K562 (cell line): Measurements from ENCODE around the gene MSX1. TPM values are rescaled to one million over a fixed set of nuclear protein-coding genes. Genes with fewer than 3 reads are reported as not detected.

Source experiments
- CHD1 ChIP-seq: fragments of 200-600 bp; sonication (generic); IDR thresholded peaks from one replicate; pipeline ENCODE4 v1.6.1; 2012; ENCODE audit warnings: mild to moderate bottlenecking, moderate library complexity, low read length, inconsistent platforms
- ESRRA ChIP-seq: fragments of 450-650 bp; IDR thresholded peaks from 2 replicates; pipeline ENCODE4 v1.6.1; 2014; ENCODE audit warnings: low read depth, mild to moderate bottlenecking, moderate library complexity, borderline replicate concordance
- IRF2 ChIP-seq: sonication (generic); formaldehyde crosslinking; IDR thresholded peaks from 2 replicates; pipeline ENCODE4 v1.8.1; 2022; ENCODE audit warnings: mild to moderate bottlenecking, missing genetic modification reagents
- KHSRP ChIP-seq: fragments of 450-650 bp; IDR thresholded peaks from 2 replicates; pipeline ENCODE4 v1.6.1; 2017
- MAFK ChIP-seq: IDR thresholded peaks from 2 replicates; pipeline ENCODE4 v1.6.1; 2011; ENCODE audit warnings: low read length, improper control_type of control experiment
- MYC ChIP-seq, 2 experiments: fragments of 250-450 bp in 1 of 2; sonication (Bioruptor Pico) in 1 of 2; IDR thresholded peaks; 2 replicates each; pipeline versions ENCODE4 v1.5.1 to v1.6.1; 2012 to 2021; ENCODE audit warnings: low read depth in 2 of 2, borderline replicate concordance in 1 of 2, improper control_type of control experiment in 1 of 2, low read length in 1 of 2, mild to moderate bottlenecking in 1 of 2, moderate library complexity in 1 of 2
- NRF1 ChIP-seq, 2 experiments: fragments of 450-650 bp; IDR thresholded peaks in 1 of 2; conservative IDR thresholded peaks in 1 of 2; 2 replicates each; pipeline ENCODE4 v1.6.1; 2014; ENCODE audit warnings: mild to moderate bottlenecking in 2 of 2
- ZNF695 ChIP-seq: fragments of 450-650 bp; formaldehyde crosslinking; IDR thresholded peaks from 2 replicates; pipeline ENCODE4 v1.4.0; 2020; ENCODE audit warnings: mild to moderate bottlenecking, moderate library complexity
- ZNF707 ChIP-seq: fragments of 250-450 bp; sonication (Bioruptor Pico); conservative IDR thresholded peaks from 2 replicates; pipeline ENCODE4 v1.8.0; 2022; ENCODE audit warnings: inconsistent platforms, mild to moderate bottlenecking, moderate library complexity
- polyA plus RNA-seq, 8 experiments: library from polyadenylated mRNA; depleted of rRNA in 4 of 8; stranded (reverse) in 5 of 8; unstranded in 3 of 8; fragments of >200 nt; fragmentation: Nextera tagmentation in 2 of 8; fragmentation: Illumina TruSeq in 1 of 8; extraction: Ambion mirVana in 2 of 8; extraction: Trizol in 1 of 8; gene quantifications; 2 replicates each; pipeline versions ENCODE4 v1.2.1 to v1.2.3, GENCODE V29; 2011 to 2014; ENCODE audit warnings: inconsistent platforms in 1 of 8, missing spikeins in 1 of 8
- total RNA-seq, 7 experiments: library from RNA; depleted of rRNA in 6 of 7; stranded (reverse); fragments of >200 nt in 6 of 7; fragmentation: Illumina TruSeq in 2 of 7; extraction: Trizol in 2 of 7; gene quantifications; 2 replicates each; pipeline versions ENCODE4 v1.2.1 to v1.2.3, GENCODE V29; 2011 to 2021; ENCODE audit warnings: low replicate concordance in 1 of 7
- TF ChIP-seq, protein P1 (sequence below), 2 experiments: fragments of 450-650 bp in 1 of 2; IDR thresholded peaks; 2 replicates each; pipeline ENCODE4 v1.6.1; 2011 to 2017; ENCODE audit warnings: low read depth in 2 of 2, antibody characterized with exemption in 1 of 2, borderline replicate concordance in 1 of 2, low read length in 1 of 2, mild to moderate bottlenecking in 1 of 2, mixed read lengths in 1 of 2; ENCODE audit not compliant: control insufficient read depth in 1 of 2
- TF ChIP-seq, protein P2 (sequence below), 3 experiments: fragments of 200-800 bp in 1 of 3; sonication (Bioruptor generic) in 1 of 3; sonication (generic) in 1 of 3; formaldehyde crosslinking in 1 of 3; IDR thresholded peaks; 2 replicates each; pipeline versions ENCODE4 v1.6.1 to v1.8.0; 2016 to 2022; ENCODE audit warnings: mild to moderate bottlenecking in 2 of 3, missing compliant biosample characterization in 2 of 3, missing genetic modification characterization in 2 of 3, missing genetic modification reagents in 1 of 3
- TF ChIP-seq, protein P3 (sequence below): fragments of 450-650 bp; IDR thresholded peaks from 2 replicates; pipeline ENCODE4 v1.6.1; 2016; ENCODE audit warnings: low read depth

MSX1 gene
- total and polyA plus RNA-seq, 9 of the 15 experiments (the other 6 are each of a cell fraction or from before 2014, with no cell fraction given): 1.3 to 6.3 (median 2.3) TPM

DNA sequence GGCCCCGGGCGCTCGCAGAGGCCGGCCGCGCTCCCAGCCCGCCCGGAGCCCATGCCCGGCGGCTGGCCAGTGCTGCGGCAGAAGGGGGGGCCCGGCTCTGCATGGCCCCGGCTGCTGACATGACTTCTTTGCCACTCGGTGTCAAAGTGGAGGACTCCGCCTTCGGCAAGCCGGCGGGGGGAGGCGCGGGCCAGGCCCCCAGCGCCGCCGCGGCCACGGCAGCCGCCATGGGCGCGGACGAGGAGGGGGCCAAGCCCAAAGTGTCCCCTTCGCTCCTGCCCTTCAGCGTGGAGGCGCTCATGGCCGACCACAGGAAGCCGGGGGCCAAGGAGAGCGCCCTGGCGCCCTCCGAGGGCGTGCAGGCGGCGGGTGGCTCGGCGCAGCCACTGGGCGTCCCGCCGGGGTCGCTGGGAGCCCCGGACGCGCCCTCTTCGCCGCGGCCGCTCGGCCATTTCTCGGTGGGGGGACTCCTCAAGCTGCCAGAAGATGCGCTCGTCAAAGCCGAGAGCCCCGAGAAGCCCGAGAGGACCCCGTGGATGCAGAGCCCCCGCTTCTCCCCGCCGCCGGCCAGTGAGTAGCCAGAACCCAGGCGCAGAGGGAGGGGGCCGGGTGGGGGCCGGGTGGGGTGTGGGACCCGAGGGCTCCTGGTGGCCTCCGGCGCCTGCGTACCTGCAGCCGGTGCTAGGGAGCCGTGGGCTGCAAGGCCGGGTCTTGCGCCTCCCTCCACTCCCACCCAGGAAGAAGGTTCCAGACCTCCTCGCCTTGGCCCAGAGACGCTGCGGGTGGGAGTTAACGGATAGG, 534 bp downstream of the MSX1 start (continued):
- TF ChIP-seq, protein P1, sequence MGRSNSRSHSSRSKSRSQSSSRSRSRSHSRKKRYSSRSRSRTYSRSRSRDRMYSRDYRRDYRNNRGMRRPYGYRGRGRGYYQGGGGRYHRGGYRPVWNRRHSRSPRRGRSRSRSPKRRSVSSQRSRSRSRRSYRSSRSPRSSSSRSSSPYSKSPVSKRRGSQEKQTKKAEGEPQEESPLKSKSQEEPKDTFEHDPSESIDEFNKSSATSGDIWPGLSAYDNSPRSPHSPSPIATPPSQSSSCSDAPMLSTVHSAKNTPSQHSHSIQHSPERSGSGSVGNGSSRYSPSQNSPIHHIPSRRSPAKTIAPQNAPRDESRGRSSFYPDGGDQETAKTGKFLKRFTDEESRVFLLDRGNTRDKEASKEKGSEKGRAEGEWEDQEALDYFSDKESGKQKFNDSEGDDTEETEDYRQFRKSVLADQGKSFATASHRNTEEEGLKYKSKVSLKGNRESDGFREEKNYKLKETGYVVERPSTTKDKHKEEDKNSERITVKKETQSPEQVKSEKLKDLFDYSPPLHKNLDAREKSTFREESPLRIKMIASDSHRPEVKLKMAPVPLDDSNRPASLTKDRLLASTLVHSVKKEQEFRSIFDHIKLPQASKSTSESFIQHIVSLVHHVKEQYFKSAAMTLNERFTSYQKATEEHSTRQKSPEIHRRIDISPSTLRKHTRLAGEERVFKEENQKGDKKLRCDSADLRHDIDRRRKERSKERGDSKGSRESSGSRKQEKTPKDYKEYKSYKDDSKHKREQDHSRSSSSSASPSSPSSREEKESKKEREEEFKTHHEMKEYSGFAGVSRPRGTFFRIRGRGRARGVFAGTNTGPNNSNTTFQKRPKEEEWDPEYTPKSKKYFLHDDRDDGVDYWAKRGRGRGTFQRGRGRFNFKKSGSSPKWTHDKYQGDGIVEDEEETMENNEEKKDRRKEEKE (IDR thresholded peaks at IDR 0.05; ENCODE audit: borderline replicate concordance in 1 of 2, control insufficient read depth in 1 of 2, low read depth in 2 of 2, low read length in 1 of 2): no peak
- TF ChIP-seq KHSRP (no peak), MYC (IDR thresholded peaks at IDR 0.05; ENCODE audit: low read depth, low read length) (peak; percentile 23; the same call in 1 of the 2 replicates), MYC (CRISPR knock-in tag; IDR thresholded peaks at IDR 0.05; ENCODE audit: borderline replicate concordance, low read depth) (no peak), NRF1 (conservative IDR thresholded peaks at IDR 0.05 in 1 of 2, IDR thresholded peaks at IDR 0.05 in 1 of 2) (peak; percentile 43 to 55; a peak in 3 of 4 replicates), ZNF707 (CRISPR knock-in tag) (no peak), ESRRA (peak; percentile 28; the same call in 1 of the 2 replicates), IRF2 (no peak), MAFK (no peak), ZNF695 (CRISPR knock-in tag) (no peak), CHD1 (peak; percentile 14)
- TF ChIP-seq, protein P2, sequence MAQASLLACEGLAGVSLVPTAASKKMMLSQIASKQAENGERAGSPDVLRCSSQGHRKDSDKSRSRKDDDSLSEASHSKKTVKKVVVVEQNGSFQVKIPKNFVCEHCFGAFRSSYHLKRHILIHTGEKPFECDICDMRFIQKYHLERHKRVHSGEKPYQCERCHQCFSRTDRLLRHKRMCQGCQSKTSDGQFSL (CRISPR knock-in tag; IDR thresholded peaks at IDR 0.05): 0 out of 2 replicates have a peak, but pooled peaks have one; percentile 48
- TF ChIP-seq, protein P2 (tag; IDR thresholded peaks at IDR 0.05): no peak
- TF ChIP-seq, protein P3, sequence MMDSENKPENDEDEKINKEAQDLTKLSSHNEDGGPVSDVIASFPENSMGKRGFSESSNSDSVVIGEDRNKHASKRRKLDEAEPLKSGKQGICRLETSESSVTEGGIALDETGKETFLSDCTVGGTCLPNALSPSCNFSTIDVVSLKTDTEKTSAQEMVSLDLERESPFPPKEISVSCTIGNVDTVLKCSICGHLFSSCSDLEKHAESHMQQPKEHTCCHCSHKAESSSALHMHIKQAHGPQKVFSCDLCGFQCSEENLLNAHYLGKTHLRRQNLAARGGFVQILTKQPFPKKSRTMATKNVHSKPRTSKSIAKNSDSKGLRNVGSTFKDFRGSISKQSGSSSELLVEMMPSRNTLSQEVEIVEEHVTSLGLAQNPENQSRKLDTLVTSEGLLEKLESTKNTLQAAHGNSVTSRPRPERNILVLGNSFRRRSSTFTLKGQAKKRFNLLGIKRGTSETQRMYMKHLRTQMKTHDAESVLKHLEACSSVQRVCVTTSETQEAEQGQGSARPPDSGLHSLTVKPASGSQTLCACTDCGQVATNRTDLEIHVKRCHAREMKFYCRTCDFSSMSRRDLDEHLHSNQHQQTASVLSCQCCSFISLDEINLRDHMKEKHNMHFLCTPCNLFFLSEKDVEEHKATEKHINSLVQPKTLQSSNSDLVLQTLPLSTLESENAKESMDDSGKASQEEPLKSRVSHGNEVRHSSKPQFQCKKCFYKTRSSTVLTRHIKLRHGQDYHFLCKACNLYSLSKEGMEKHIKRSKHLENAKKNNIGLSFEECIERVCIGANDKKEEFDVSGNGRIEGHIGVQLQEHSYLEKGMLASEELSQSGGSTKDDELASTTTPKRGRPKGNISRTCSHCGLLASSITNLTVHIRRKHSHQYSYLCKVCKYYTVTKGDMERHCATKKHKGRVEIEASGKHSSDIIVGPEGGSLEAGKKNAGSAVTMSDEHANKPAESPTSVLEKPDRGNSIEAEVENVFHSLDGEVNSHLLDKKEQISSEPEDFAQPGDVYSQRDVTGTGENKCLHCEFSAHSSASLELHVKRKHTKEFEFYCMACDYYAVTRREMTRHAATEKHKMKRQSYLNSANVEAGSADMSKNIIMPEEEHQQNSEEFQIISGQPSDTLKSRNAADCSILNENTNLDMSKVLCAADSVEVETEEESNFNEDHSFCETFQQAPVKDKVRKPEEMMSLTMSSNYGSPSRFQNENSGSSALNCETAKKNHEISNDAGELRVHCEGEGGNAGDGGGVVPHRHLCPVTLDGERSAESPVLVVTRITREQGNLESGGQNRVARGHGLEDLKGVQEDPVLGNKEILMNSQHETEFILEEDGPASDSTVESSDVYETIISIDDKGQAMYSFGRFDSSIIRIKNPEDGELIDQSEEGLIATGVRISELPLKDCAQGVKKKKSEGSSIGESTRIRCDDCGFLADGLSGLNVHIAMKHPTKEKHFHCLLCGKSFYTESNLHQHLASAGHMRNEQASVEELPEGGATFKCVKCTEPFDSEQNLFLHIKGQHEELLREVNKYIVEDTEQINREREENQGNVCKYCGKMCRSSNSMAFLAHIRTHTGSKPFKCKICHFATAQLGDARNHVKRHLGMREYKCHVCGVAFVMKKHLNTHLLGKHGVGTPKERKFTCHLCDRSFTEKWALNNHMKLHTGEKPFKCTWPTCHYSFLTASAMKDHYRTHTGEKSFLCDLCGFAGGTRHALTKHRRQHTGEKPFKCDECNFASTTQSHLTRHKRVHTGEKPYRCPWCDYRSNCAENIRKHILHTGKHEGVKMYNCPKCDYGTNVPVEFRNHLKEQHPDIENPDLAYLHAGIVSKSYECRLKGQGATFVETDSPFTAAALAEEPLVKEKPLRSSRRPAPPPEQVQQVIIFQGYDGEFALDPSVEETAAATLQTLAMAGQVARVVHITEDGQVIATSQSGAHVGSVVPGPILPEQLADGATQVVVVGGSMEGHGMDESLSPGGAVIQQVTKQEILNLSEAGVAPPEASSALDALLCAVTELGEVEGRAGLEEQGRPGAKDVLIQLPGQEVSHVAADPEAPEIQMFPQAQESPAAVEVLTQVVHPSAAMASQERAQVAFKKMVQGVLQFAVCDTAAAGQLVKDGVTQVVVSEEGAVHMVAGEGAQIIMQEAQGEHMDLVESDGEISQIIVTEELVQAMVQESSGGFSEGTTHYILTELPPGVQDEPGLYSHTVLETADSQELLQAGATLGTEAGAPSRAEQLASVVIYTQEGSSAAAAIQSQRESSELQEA: no peak
